GM19328 (cell line): ENCODE measurements around the gene RHOJ.
"Not testable (repeated sequence)": the region's sequence is repeated elsewhere in the genome, so short reads cannot be mapped to it uniquely, and the experiment has no call there.

Experiments
- ATAC-seq: cut with Tn5 transposase; IDR thresholded peaks from one replicate; pipeline ENCODE4 v1.9.1; 2021; ENCODE audit warnings: mild to moderate bottlenecking, moderate library complexity; ENCODE audit not compliant: unreplicated experiment

The RHOJ gene

GRCh38 chr14:63296060-63296563, 91.9 kb downstream of the RHOJ start:
- no peak for ATAC-seq

GRCh38 chr14:63297372-63298063, 93.3 kb downstream of the RHOJ start:
- no peak for ATAC-seq

- no peak for ATAC-seq
Measured at GRCh38 chr14:63299351-63300110, 95.3 kb downstream of the RHOJ start.

GRCh38 chr14:63300854-63301253, 96.6 kb downstream of the RHOJ start:
- no peak for ATAC-seq

GRCh38 chr14:63301891-63302534, 97.8 kb downstream of the RHOJ start:
- ATAC-seq, result no peak

GRCh38 chr14:63304429-63304828, 100.2 kb downstream of the RHOJ start:
- ATAC-seq, result not testable (repeated sequence)

- ATAC-seq, result no peak
Measured at GRCh38 chr14:63308723-63309317, 104.6 kb downstream of the RHOJ start.

GRCh38 chr14:63318835-63319234, 114.6 kb downstream of the RHOJ start, which contains the start of gene GPHB5:
Gene GPHB5 (minus strand): TSS chr14:63318935. CDS start chr14:63317849, 1,086 bp downstream.
- no peak for ATAC-seq

GRCh38 chr14:63322472-63322871, 118.2 kb downstream of the RHOJ start:
- no peak for ATAC-seq

- ATAC-seq, result no peak
Measured at GRCh38 chr14:63322897-63323573, 118.8 kb downstream of the RHOJ start.

GRCh38 chr14:63326840-63327239, 122.6 kb downstream of the RHOJ start:
- no peak for ATAC-seq

- ATAC-seq, result no peak
Measured at GRCh38 chr14:63328787-63329737, 124.8 kb downstream of the RHOJ start.

- no peak for ATAC-seq
Measured at GRCh38 chr14:63342371-63342770, 138.1 kb downstream of the RHOJ start.
